ENCODE measurements around the gene EPB41. TPM values are rescaled to one million over a fixed set of nuclear protein-coding genes. Genes with fewer than 3 reads are reported as not detected.

The EPB41 gene
- total and polyA plus RNA-seq, 2 of the 4 experiments (the other 2 are of a cell fraction) = 4.6 to 10.0 TPM

GRCh38 chr1:28885977-28886730 lies 28.2 kb upstream of the EPB41 start:
- dilution Hi-C loops (cut with HindIII; ENCODE audit: low sequenced_read_pairs, unreplicated experiment) = no loop called here
- CTCF ChIA-PET = interaction anchor here (0.6 to 1.1 kb wide), 2 partner anchors 9 to 154 kb away, joined by 3 read pairs; no protein-coding TSS in a partner anchor
- H3K9me3 ChIP-seq (ENCODE audit: control insufficient read depth, insufficient read depth, low read length) = no peaks in the 10 kb centered on the region
- no peak overlapping the region for H3K18ac ChIP-seq (ENCODE audit: low read depth, low read length)
- peak overlapping the region; percentile 20; the same call in 1 of the 2 replicates for H2AK5ac ChIP-seq (ENCODE audit: low read depth, low read length)
- no TSS peak for BruUV-seq (replicated peaks)
- peak overlapping the region; percentile 30; the same call in 1 of the 2 replicates for H2BK20ac ChIP-seq (ENCODE audit: low read depth, low read length)
- no peak for ATAC-seq (ENCODE audit: low read depth)
- H2BK5ac ChIP-seq (ENCODE audit: low read depth, low read length, poor library complexity, severe bottlenecking) = no peak overlapping the region
- H3K27ac ChIP-seq (ENCODE audit: insufficient read depth, low read length) = no peak overlapping the region
- H3K14ac ChIP-seq (replicated peaks; ENCODE audit: low read depth, low read length) = no peak overlapping the region
- peaks cover 8% of the 10 kb centered on the region for H3K27me3 ChIP-seq (ENCODE audit: control insufficient read depth, insufficient read depth, low read length)
- H3K4me1 ChIP-seq (ENCODE audit: control insufficient read depth, insufficient read depth, low read length) = peaks cover 11% of the 10 kb centered on the region
- H2BK15ac ChIP-seq (ENCODE audit: low read depth, low read length) = peak overlapping the region; percentile 29; the same call in 2 of the 3 replicates
- no peak overlapping the region for H4K5ac ChIP-seq (ENCODE audit: low read depth, low read length)
- 0 out of 2 replicates have a peak overlapping the region, but pooled peaks have one; percentile 31 for H4K91ac ChIP-seq (ENCODE audit: insufficient read depth, low read depth, low read length)
- no peaks in the 10 kb centered on the region for H3K36me3 ChIP-seq (ENCODE audit: control insufficient read depth, insufficient read depth, low read length)
- no peak overlapping the region for H3K56ac ChIP-seq (ENCODE audit: extremely low read depth, insufficient read depth, low read length)
- intact Hi-C loops (cut with micrococcal nuclease) = loop anchor here (2.0 kb wide), 2 partner anchors 87 to 1823 kb away; no protein-coding TSS in a partner anchor
- H3K79me1 ChIP-seq (ENCODE audit: low read depth in 1 of 2, low read length in 2 of 2) = no peaks in the 10 kb centered on the region
- H2AK9ac ChIP-seq (replicated peaks; ENCODE audit: low read depth, low read length, poor library complexity) = peak overlapping the region; percentile 63
- no peak overlapping the region for H3K4me3 ChIP-seq (ENCODE audit: insufficient read depth, low read depth, low read length)
- no peak overlapping the region for H2BK120ac ChIP-seq (ENCODE audit: low read depth, low read length)
- peaks cover 10% of the 10 kb centered on the region; the same call in 1 of the 2 replicates for H3K9me1 ChIP-seq (ENCODE audit: insufficient read depth, low read length)
- H4K8ac ChIP-seq (ENCODE audit: low read depth in 2 of 2, low read length in 2 of 2) = peak overlapping the region in 1 of 2 experiments; percentile 45; a peak in 1 of 4 replicates
- H3K4ac ChIP-seq (ENCODE audit: low read depth, low read length) = no peak overlapping the region
- no peak overlapping the region for H3K9ac ChIP-seq (ENCODE audit: low read depth, low read length)
- in situ Hi-C loops (cut with MboI; ENCODE audit: low sequenced_read_pairs) = no loop called here
- peak overlapping the region; percentile 96 for H2AFZ ChIP-seq (replicated peaks; ENCODE audit: low read length, poor library complexity)
- no peak for TF ChIP-seq FOS (IDR thresholded peaks at IDR 0.05; ENCODE audit: low read depth, low read length)
- TF ChIP-seq BHLHE40 (IDR thresholded peaks at IDR 0.05; ENCODE audit: low read depth, low read length) = no peak
- no peak for TF ChIP-seq USF2 (IDR thresholded peaks at IDR 0.05; ENCODE audit: low read depth, low read length)
- no peak for TF ChIP-seq RCOR1 (IDR thresholded peaks at IDR 0.05; ENCODE audit: insufficient replicate concordance, low read length)
- WGBS, 2 experiments (ENCODE audit: extremely low coverage in 2 of 2, insufficient read length in 1 of 2) = 72% methylated on average over 6 of the region's 17 CpGs; no CpG with 5 or more reads in 1 of the 2 experiments
- no peak overlapping the region for H3K23ac ChIP-seq (ENCODE audit: low read depth, low read length)
- POLR2A ChIA-PET (ENCODE audit: unreplicated experiment) = no interaction called here
- peak overlapping the region; percentile 84 for H3K4me2 ChIP-seq (ENCODE audit: low read depth, low read length)
- no peak for DNase-seq
- H4K20me1 ChIP-seq (ENCODE audit: insufficient read depth, low read length) = no peaks in the 10 kb centered on the region

All from IMR-90 (cell line).